SK-N-SH treated with all-trans-retinoic acid at 6 μM for 48 hours (cell line): Measurements from ENCODE around the gene MED9.

Source experiments
- ATAC-seq: fragments of 200-7000 bp; cut with Tn5 transposase; 3 replicates; pipeline ENCODE4 v1.9.1; 2020; ENCODE audit warnings: mild to moderate bottlenecking, moderate library complexity
- ARNTL ChIP-seq: fragments of 450-650 bp; formaldehyde crosslinking; IDR thresholded peaks from 2 replicates; pipeline ENCODE4 v1.5.0; 2020; ENCODE audit warnings: low read depth, mild to moderate bottlenecking, moderate library complexity, borderline replicate concordance
- BACH2 ChIP-seq: fragments of 250-450 bp; sonication (Bioruptor Pico); IDR thresholded peaks from 2 replicates; pipeline ENCODE4 v1.9.0; 2021; ENCODE audit warnings: mild to moderate bottlenecking, borderline replicate concordance
- CSDC2 ChIP-seq: fragments of 250-450 bp; sonication (Bioruptor Pico); IDR thresholded peaks from 2 replicates; pipeline ENCODE4 v1.5.0; 2020; ENCODE audit warnings: mild to moderate bottlenecking, moderate library complexity
- ESRRG ChIP-seq: fragments of 250-450 bp; sonication (Bioruptor Pico); IDR thresholded peaks from 2 replicates; pipeline ENCODE4 v1.6.1; 2021; ENCODE audit warnings: mild to moderate bottlenecking
- GLIS3 ChIP-seq: fragments of 250-450 bp; sonication (Bioruptor Pico); IDR thresholded peaks from 2 replicates; pipeline ENCODE4 v1.5.0; 2020; ENCODE audit warnings: mild to moderate bottlenecking, moderate library complexity
- OSR1 ChIP-seq: fragments of 250-450 bp; sonication (Bioruptor Pico); IDR thresholded peaks from 2 replicates; pipeline ENCODE4 v1.8.0; 2022; ENCODE audit warnings: moderate library complexity, mild to moderate bottlenecking, inconsistent platforms
- PATZ1 ChIP-seq: fragments of 250-450 bp; sonication (Bioruptor Pico); IDR thresholded peaks from 2 replicates; pipeline ENCODE4 v1.8.0; 2020; ENCODE audit warnings: mild to moderate bottlenecking, moderate library complexity, borderline replicate concordance
- SNAI2 ChIP-seq: fragments of 250-450 bp; sonication (Bioruptor Pico); IDR thresholded peaks from 2 replicates; pipeline ENCODE4 v1.5.0; 2020; ENCODE audit warnings: mild to moderate bottlenecking, moderate library complexity
- TCF4 ChIP-seq: fragments of 250-450 bp; sonication (Bioruptor Pico); IDR thresholded peaks from 2 replicates; pipeline ENCODE4 v1.8.0; 2021; ENCODE audit warnings: mild to moderate bottlenecking, moderate library complexity, borderline replicate concordance
- TOX ChIP-seq: fragments of 250-450 bp; sonication (Bioruptor Pico); IDR thresholded peaks from 2 replicates; pipeline ENCODE4 v1.8.0; 2021; ENCODE audit warnings: mild to moderate bottlenecking, moderate library complexity, borderline replicate concordance
- ZFP3 ChIP-seq: fragments of 250-450 bp; sonication (Bioruptor Pico); IDR thresholded peaks from 2 replicates; pipeline ENCODE4 v1.5.0; 2020; ENCODE audit warnings: mild to moderate bottlenecking, moderate library complexity
- ZFP30 ChIP-seq: fragments of 450-650 bp; formaldehyde crosslinking; IDR thresholded peaks from 2 replicates; pipeline ENCODE4 v1.5.0; 2022; ENCODE audit warnings: mild to moderate bottlenecking, moderate library complexity
- ZNF565 ChIP-seq: fragments of 450-650 bp; formaldehyde crosslinking; conservative IDR thresholded peaks from 2 replicates; pipeline ENCODE4 v1.5.0; 2020; ENCODE audit warnings: low read depth, mild to moderate bottlenecking, moderate library complexity
- ZNF70 ChIP-seq: fragments of 450-650 bp; formaldehyde crosslinking; IDR thresholded peaks from 2 replicates; pipeline ENCODE4 v1.5.0; 2020; ENCODE audit warnings: mild to moderate bottlenecking, moderate library complexity
- ZNF8 ChIP-seq: fragments of 450-650 bp; formaldehyde crosslinking; IDR thresholded peaks from 2 replicates; pipeline ENCODE4 v1.5.0; 2020; ENCODE audit warnings: mild to moderate bottlenecking, moderate library complexity
- TF ChIP-seq, protein P1 (sequence below): fragments of 250-450 bp; sonication (Bioruptor Pico); IDR thresholded peaks from 2 replicates; pipeline ENCODE4 v1.5.1; 2020; ENCODE audit warnings: low read depth, mild to moderate bottlenecking, moderate library complexity
- TF ChIP-seq, protein P2 (sequence below): fragments of 250-450 bp; sonication (Bioruptor Pico); IDR thresholded peaks from 2 replicates; pipeline ENCODE4 v1.5.0; 2020; ENCODE audit warnings: mild to moderate bottlenecking, moderate library complexity
- TF ChIP-seq, protein P3 (sequence below): fragments of 250-450 bp; sonication (Bioruptor Pico); IDR thresholded peaks from 2 replicates; pipeline ENCODE4 v1.5.1; 2021; ENCODE audit warnings: mild to moderate bottlenecking, moderate library complexity

The MED9 gene

DNA sequence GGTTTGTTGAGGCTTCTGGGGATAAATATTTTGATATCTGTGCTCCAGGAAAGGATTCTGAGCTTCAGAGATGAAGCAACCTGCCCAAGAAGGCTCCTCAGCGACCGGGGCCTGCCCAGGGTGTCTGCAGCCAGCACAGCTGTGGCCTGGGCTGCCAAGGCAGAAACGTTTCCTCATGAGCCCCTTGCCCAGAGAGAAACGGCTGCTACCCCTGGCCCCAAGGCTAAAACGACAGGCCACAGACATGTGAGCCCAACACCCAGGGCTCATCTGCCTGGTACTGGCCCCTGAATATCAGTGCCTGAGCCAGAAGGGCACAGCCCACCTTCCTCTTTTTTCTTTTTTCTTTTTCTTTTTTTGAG, 64.8 kb downstream of the MED9 start:
- ATAC-seq = no peak
- TF ChIP-seq SNAI2 (CRISPR knock-in tag) (no peak), BACH2 (CRISPR knock-in tag) (no peak), CSDC2 (CRISPR knock-in tag) (no peak), TCF4 (no peak), ARNTL (CRISPR knock-in tag) (no peak), ZFP3 (no peak), GLIS3 (CRISPR knock-in tag) (no peak), ZNF565 (CRISPR knock-in tag) (no peak), OSR1 (CRISPR knock-in tag) (no peak), ZNF70 (CRISPR knock-in tag) (no peak), ZFP30 (CRISPR knock-in tag) (no peak), ESRRG (CRISPR knock-in tag) (no peak), TOX (CRISPR knock-in tag) (no peak), ZNF8 (no peak), PATZ1 (CRISPR knock-in tag) (no peak)
- TF ChIP-seq, protein P1, sequence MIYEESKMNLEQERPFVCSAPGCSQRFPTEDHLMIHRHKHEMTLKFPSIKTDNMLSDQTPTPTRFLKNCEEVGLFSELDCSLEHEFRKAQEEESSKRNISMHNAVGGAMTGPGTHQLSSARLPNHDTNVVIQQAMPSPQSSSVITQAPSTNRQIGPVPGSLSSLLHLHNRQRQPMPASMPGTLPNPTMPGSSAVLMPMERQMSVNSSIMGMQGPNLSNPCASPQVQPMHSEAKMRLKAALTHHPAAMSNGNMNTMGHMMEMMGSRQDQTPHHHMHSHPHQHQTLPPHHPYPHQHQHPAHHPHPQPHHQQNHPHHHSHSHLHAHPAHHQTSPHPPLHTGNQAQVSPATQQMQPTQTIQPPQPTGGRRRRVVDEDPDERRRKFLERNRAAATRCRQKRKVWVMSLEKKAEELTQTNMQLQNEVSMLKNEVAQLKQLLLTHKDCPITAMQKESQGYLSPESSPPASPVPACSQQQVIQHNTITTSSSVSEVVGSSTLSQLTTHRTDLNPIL (CRISPR knock-in tag) = no peak
- TF ChIP-seq, protein P2, sequence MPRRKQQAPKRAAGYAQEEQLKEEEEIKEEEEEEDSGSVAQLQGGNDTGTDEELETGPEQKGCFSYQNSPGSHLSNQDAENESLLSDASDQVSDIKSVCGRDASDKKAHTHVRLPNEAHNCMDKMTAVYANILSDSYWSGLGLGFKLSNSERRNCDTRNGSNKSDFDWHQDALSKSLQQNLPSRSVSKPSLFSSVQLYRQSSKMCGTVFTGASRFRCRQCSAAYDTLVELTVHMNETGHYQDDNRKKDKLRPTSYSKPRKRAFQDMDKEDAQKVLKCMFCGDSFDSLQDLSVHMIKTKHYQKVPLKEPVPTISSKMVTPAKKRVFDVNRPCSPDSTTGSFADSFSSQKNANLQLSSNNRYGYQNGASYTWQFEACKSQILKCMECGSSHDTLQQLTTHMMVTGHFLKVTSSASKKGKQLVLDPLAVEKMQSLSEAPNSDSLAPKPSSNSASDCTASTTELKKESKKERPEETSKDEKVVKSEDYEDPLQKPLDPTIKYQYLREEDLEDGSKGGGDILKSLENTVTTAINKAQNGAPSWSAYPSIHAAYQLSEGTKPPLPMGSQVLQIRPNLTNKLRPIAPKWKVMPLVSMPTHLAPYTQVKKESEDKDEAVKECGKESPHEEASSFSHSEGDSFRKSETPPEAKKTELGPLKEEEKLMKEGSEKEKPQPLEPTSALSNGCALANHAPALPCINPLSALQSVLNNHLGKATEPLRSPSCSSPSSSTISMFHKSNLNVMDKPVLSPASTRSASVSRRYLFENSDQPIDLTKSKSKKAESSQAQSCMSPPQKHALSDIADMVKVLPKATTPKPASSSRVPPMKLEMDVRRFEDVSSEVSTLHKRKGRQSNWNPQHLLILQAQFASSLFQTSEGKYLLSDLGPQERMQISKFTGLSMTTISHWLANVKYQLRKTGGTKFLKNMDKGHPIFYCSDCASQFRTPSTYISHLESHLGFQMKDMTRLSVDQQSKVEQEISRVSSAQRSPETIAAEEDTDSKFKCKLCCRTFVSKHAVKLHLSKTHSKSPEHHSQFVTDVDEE = no peak
- TF ChIP-seq, protein P3, sequence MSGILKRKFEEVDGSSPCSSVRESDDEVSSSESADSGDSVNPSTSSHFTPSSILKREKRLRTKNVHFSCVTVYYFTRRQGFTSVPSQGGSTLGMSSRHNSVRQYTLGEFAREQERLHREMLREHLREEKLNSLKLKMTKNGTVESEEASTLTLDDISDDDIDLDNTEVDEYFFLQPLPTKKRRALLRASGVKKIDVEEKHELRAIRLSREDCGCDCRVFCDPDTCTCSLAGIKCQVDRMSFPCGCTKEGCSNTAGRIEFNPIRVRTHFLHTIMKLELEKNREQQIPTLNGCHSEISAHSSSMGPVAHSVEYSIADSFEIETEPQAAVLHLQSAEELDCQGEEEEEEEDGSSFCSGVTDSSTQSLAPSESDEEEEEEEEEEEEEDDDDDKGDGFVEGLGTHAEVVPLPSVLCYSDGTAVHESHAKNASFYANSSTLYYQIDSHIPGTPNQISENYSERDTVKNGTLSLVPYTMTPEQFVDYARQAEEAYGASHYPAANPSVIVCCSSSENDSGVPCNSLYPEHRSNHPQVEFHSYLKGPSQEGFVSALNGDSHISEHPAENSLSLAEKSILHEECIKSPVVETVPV (CRISPR knock-in tag) = no peak
